IPS-18c (cell line): ENCODE results near the gene RAMP3.
"Not testable (repeated sequence)": the region's sequence is repeated elsewhere in the genome, so short reads cannot be mapped to it uniquely, and the experiment has no call there.

Source experiments
- H3K4me3 ChIP-seq: 2 replicates; pipeline ENCODE4 v1.7.0; 2013; ENCODE audit warnings: low read depth, mild to moderate bottlenecking, low read length, moderate library complexity; ENCODE audit not compliant: insufficient read depth
- H3K9me3 ChIP-seq: one replicate; pipeline ENCODE4 v1.6.1; 2013; ENCODE audit warnings: mild to moderate bottlenecking, low read length, moderate library complexity; ENCODE audit not compliant: control insufficient read depth, insufficient read depth

The RAMP3 gene

DNA sequence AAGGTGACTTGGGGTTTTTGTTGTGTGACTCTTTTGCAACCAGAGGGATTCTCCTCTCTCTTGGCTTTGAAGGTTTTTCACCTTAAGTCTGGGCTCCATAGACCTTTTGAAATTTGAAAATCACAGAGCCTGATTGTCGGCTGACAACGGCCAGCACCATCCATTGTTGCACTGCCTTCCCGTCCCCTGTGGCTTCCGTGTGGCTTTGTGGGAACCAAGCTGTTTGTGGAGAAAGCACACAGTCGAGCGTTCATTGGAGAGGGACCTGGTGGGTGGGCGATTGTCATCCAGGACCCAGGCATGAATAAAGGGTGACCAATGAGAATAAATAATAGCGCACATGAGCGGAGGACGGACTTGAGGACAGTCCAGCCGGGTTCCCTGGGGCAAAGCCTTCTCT lies 7.4 kb upstream of the RAMP3 start:
- H3K4me3 ChIP-seq: no peak overlapping the region
- no peaks in the 10 kb centered on the region for H3K9me3 ChIP-seq

DNA sequence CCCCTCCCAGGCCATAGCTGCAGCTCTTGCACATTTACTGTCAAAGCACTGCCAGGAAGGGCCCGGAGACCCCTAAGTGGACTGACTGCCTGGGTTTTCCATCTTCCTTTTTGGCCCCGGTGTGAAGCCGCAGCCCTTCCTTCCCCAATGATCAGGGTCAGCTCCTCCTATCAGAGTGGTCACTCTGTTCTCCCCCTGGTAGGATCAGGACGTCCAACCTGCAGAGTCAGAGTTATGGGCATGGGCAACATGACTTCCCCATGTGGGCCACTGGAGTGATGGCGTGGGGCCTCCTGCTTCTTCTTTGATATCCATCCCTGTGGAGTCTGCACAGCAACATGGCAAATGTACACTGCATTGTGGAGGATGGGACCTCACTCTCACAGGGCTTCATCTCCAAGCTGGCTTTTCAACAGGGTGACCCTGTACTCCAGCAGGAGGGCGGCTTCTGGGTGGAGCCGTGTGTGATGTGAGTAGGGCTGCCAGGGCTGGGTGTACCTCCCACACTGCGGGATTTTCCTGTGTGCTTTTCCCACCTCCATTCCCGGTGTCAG lies 6.4 kb upstream of the RAMP3 start:
- Histone ChIP-seq H3K9me3 (no peaks in the 10 kb centered on the region), H3K4me3 (no peak overlapping the region)

DNA sequence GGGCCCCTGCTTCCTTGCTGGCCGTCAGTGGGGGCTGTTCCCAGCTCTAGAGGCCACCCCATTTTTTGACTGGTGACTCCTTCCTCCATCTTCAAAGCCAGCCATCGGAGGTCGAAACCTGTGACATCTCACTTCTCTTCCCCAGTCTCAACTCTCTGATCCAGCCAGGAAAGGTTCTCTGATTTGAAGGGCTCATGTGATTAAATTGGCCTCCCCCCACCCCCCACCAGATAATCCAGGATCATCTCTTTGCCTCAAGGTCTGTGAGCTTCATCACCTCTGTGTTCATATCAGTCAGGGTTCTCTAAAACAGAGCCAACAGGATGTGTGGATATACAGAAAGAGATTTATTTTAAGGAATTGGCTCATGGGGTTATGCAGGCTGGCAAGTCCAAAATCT lies 5.6 kb upstream of the RAMP3 start:
- no peaks in the 10 kb centered on the region for H3K9me3 ChIP-seq
- H3K4me3 ChIP-seq: no peak overlapping the region

DNA sequence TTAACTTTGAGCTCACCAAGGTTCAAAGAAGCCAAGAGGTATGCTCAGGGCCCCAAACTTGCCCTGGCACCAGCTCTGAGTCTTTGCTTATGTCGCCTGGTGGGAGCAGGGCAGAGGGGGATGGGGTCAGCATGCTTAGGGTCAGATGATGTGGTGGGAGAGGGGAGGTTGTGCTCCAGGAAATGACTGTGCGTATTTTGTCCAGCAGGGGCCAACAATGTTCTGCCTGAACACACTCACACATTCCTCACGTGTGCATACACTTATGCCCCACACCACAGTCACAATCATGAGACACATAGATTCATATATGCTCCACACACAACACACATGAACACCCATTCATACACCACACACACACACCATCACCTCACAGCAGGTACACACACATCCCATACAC lies 4.4 kb upstream of the RAMP3 start:
- Histone ChIP-seq H3K4me3 (no peak overlapping the region), H3K9me3 (no peaks in the 10 kb centered on the region)

DNA sequence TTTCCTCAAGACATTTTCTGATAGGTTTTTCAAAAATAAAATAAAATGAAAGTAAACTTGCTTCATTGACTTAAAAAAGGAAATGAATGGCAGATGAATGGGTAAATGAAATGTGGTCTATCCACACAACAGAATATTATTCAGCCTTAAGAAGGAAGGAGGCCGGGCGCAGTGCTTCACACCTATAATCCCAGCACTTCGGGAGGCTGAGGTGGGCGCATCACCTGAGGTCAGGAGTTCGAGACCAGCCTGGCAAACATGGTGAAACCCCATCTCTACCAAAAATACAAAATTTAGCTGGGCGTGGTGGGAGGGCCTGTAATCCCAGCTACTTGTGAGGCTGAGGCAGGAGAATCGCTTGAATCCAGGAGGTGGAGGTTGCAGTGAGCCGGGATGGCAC lies 3.7 kb upstream of the RAMP3 start:
- not testable (repeated sequence) for H3K9me3 ChIP-seq, H3K4me3 ChIP-seq

DNA sequence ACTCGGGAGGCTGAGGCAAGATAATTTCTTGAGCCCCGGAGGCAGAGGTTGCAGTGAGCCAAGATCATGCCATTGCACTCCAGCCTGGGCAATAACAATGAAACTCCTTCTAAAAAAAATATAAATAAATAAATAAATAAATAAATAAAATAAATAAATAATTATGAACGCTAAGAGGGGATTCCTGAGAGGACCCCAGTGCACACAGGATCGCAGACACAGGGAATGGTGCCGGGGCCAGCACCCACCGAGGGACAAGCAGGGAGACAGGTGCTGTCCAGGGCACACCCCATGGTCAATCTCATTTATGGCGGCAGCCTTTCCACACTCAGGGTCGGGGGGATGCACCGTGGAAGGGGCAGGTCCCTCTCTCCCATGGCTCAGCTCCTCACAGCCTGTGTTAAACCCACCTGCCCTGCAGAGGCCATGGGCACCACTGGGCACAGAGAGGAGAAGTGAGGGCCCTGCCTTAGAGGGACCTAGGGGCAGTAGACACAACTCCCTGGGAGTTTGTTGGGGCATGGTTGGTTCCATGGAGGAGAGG lies 2.2 kb upstream of the RAMP3 start:
- H3K9me3 ChIP-seq: no peaks in the 10 kb centered on the region
- no peak overlapping the region for H3K4me3 ChIP-seq

DNA sequence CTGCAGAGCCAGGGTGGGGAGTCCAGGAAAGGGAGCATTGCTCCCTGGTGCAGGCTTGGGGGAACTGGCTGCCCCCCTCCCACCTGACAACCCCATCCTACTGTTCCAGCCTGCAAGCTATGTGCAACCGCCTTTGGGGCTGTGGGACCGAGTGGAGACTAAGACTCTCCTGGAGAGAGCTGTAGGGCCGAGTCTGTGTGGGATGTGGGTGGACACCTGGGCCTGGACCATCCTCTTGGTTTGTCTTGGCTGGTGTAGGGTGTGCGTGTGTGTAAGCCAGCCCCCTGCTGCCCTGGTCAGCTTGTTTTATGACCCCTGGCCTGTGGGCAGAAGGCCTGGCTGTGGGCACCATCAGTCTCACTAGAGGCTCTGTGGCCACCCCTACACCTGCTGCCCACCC lies 1.6 kb upstream of the RAMP3 start:
- no peak overlapping the region for H3K4me3 ChIP-seq

DNA sequence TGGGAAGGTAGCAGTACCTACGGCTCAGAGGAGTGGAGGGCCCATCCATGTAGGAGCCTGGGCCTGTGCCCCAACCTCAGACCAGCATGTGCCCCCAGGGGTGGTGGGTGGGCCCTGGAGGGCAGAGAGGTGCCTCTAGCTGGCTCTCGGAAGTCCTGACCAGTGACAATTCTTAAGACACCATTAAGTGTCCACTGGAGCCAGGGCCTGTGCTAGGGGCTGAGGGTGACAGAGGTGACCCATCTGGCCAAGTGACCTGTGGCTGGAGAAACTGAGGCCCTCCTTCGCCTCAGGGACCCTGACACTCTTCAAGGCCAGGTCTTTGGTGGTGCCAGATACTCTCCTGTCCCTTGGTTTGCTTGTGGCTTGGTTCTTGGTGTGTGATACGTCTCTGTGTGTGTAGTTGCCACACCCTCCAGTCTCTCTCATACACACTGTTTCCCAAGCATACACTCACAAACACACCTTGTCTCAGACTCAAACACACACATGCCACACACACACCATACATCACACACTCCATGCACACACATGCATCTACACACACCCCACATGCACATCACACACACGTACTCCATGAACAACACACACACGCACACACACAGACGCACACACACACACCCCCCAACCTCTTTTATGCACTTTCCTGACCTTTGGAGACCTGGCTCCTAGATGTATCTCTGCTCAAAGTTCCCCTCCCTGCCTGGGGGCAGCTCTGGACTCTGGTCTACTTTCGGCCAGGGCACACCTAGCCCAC lies 897 bp upstream of the RAMP3 start:
- peak overlapping the region; percentile 59 for H3K4me3 ChIP-seq
- H3K9me3 ChIP-seq: no peaks in the 10 kb centered on the region

More for the DNA sequence above, 1.6 kb upstream of the RAMP3 start:
- H3K9me3 ChIP-seq: no peaks in the 10 kb centered on the region

DNA sequence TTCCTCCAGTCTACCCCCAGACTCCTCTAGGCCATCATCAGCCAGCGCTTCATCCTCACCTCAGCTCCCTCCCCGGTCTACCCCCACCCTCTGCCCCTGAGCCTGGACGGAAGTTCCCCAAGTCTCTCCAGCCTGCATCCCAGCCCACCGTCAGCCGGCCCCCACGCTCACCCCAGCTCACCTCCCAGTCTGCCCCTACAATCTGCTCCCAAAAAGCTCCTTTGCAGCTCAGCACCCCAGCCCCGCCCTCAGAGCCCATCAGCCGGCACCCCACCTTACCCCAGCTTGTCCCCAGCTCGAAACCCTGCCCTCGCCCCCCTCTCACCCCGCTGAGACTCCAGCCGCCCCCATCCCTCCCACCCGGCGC lies 322 bp upstream of the RAMP3 start:
- H3K9me3 ChIP-seq: no peaks in the 10 kb centered on the region
- H3K4me3 ChIP-seq: peak overlapping the region; percentile 59

DNA sequence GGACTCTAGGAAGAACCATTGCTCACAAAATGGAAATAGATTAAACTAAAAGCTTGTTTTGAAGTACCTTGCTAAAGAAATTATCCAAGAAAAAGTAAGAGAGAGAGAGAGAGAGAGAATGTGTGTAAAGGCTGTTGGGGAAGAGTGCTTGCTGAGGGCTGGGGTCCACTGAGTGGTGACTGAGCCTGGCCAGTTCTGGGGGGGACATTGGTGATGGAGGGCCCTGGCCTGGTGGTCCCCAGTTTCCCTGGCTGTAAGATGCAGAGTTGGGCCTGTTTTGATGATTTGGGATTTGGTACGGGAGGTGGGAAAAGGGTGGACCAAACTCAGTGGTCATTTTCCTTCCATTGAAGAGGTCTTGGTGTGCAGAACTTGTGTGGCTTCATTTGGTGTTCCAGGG lies 880 bp downstream of the RAMP3 start:
- Histone ChIP-seq H3K9me3 (no peaks in the 10 kb centered on the region), H3K4me3 (no peak overlapping the region)

DNA sequence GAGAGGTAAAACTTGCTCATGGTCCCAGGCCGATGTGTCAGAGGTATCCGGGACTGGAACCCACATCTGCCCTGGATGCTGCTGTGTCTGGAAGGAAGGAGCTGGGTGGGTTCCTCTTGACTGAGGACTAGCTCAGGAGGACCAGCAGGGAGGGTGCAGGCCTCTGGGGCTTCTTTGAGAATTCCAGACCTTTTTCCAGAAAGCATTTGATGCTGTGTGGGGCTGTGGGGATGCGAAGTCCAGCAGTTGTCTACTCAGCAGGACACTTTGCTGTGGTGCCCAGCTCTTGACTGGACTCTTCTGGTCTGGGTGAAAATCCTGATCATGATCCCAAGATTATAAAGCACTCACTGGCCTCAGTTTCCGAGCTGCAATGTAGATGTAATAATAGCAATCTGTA lies 1.7 kb downstream of the RAMP3 start:
- Histone ChIP-seq H3K4me3 (no peak overlapping the region), H3K9me3 (no peaks in the 10 kb centered on the region)

DNA sequence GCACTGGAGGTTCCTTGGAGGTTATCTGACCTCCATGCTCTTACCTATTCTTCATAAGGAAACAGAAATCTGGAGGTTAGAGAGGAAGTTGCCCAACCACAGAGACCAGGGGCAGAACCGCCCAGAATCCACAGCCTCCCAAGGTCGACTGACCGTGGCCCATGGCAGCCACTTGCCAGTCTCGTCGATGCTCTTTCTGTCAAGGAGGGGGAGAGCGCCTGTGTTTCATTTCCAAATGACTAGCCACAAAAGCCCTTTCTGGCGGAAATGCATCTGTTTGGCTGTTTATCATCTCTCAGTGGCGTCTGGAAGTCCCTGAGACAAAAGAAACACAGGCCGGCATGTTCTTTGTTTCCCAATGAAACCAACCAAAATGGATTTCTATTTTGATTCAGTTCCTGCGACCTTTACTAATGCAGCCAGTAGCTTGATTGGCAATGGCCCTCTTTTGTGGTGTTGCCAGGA lies 2.9 kb downstream of the RAMP3 start:
- no peak overlapping the region for H3K4me3 ChIP-seq
- H3K9me3 ChIP-seq: no peaks in the 10 kb centered on the region

DNA sequence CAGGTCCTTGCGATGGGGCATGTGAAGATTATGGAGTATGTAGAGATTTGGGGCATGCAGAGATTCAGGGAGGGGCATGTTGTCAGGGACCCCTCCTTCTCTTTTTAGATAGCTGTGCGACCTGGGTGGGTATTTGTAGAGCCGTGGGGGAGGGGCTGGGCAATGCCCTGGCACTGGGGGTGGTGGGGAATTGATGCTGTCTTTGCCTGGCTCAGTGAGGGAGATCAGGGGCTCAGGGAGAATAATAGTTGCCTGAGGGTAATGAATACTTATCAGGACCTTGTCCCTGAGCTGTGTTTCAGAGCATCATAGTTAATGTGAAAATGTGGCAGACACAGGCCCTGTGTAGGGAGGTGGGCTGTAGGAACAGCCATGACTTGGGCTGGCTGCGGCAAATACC lies 3.5 kb downstream of the RAMP3 start:
- H3K4me3 ChIP-seq: no peak overlapping the region
- no peaks in the 10 kb centered on the region for H3K9me3 ChIP-seq

DNA sequence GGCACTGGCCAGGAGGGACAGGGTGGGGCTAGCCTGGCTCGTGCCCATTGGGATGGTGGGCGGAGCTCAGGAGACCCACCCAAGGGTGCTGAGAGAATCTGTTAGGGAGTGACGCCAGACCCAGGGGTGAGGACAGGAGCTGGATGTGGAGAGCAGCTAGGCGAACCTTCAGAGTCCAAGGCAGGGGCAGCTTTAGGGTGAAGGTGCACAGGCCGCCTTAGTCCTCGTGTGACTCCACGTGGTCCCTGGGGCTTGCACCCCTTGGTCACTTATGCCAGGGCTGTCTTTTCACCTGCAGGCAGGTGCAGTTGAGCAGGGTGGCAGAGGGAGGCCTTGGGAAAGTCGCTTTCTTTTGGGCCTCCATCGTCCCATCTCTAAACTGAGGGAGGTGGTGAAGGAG lies 4.3 kb downstream of the RAMP3 start:
- Histone ChIP-seq H3K4me3 (no peak overlapping the region), H3K9me3 (no peaks in the 10 kb centered on the region)

DNA sequence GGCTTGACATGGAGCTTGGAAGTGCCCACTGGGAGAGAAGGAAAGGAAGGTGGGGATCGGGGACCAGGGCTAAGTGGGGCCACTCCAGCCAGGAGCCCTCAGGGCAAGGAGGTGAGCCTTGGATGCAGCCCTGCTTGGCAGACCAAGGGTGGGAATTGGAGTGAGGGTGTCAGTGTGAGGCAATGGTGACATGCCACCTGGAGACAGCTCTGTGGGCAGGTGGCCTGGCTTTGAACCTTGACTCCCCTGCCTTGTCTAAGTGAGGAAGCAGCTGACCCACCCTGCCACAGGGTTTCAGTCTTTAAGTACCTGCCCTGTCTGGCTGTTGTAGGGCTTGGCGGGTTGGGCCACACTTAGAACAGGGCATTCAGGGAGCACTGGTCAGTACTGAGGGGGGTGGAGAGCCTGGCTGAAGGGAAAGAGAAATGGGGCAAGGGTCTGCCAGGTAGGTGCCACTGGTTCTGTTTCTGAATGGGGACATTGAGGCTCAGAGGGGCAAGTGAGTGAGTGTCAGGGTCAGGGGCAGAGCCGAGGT lies 4.8 kb downstream of the RAMP3 start:
- Histone ChIP-seq H3K4me3 (no peak overlapping the region), H3K9me3 (no peaks in the 10 kb centered on the region)

DNA sequence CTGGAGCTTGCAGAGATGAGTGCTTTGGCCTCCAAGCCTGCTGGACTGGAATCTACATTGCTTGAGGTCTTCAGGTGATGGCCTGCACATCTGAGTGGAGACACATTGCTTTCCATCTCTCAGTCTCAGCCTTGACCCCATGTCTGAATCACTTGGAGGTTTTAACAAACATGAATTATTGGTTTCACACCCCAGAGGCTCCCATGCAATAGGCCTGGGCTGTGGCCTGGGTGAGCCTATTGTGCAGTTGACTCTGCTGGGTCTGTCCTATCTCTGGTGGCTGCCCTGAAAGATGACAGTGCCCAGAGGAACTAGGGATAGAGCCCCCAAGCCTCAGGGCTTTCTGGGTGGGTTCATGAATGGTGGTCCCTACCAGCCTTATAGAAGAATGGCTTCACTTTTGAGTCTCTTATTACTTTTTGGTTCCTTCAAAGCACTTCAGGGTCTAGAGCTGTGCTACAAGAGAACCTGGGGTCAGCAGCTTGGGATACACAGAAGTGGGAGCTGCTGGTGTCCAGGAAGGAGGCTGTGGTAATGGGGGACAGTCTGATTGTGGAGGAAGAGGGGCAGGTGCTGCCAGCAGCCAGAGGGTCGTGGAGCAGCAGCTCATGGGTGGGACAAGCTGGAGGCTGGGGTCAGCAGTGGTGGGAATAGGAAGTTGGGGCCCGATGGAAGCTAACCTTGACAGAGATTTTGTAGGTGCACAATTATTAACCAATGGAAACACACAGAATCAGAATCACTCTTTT lies 5.5 kb downstream of the RAMP3 start:
- H3K4me3 ChIP-seq: no peak overlapping the region

DNA sequence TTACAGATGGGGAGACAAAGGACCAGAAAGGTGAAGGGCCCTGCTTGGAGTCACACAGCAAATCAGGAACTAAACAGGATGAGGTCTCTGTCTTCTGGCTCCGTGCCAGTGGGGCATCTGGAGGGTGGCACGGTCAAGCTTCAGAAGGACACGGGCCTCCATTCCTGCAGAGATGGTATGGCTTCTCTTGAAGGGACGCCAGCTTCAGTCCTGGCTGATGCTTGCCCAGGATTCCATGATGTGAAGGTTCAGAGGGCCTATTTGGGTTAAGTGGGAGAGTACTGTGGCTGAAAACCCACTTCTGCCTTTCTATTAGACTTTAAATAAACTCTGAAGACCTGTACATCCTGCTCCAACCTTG lies 6.1 kb downstream of the RAMP3 start:
- Histone ChIP-seq H3K9me3 (no peaks in the 10 kb centered on the region), H3K4me3 (no peak overlapping the region)

More for the DNA sequence above, 5.5 kb downstream of the RAMP3 start:
- no peaks in the 10 kb centered on the region for H3K9me3 ChIP-seq

DNA sequence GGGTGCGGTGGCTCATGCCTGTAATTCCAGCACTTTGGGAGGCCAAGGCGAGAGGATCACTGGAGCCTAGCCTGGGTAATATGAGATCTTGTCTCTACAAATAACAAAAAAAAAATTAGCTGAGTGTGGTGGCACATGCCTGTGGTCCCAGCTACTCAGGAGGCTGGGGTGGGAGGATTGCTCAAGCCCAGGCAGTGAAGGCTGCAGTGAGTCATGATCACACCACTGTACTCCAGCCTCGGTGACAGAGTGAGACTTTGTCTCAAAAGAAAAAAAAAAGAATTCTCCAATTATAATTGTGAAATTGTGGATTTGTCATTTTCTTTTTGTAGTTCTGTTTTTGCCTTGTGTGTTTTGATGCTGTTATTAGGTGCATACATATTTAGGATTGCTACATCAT lies 6.7 kb downstream of the RAMP3 start:
- not testable (repeated sequence) for H3K4me3 ChIP-seq, H3K9me3 ChIP-seq
